Neural cell (in vitro differentiated cells): ENCODE measurements around the gene SMCHD1. TPM values are rescaled to one million over a fixed set of nuclear protein-coding genes. Genes with fewer than 3 reads are reported as not detected.
"Not testable (repeated sequence)": the region's sequence is repeated elsewhere in the genome, so short reads cannot be mapped to it uniquely, and the experiment has no call there.

Experiments used
- H2AFZ ChIP-seq: fragments of 200-600, 300-800 bp; sonication (generic), shearing (Covaris generic); 2 replicates; pipeline ENCODE4 v1.6.0; 2014; ENCODE audit warnings: low read depth, mild to moderate bottlenecking, antibody characterized with exemption, low read length, moderate library complexity
- H3F3A ChIP-seq: fragments of 200-600 bp; shearing (Covaris generic); 2 replicates; pipeline ENCODE4 v1.6.1; 2016; ENCODE audit warnings: mild to moderate bottlenecking, moderate library complexity, mixed read lengths, antibody characterized with exemption, low read length; ENCODE audit not compliant: insufficient read depth, poor library complexity, severe bottlenecking
- H3K27ac ChIP-seq: fragments of 200-600, 300-800 bp; sonication (generic), shearing (Covaris generic); 2 replicates; pipeline ENCODE4 v1.5.1; 2014; ENCODE audit warnings: mild to moderate bottlenecking, low read length, moderate library complexity
- H3K27me3 ChIP-seq: fragments of 300-800, 200-600 bp; sonication (generic), shearing (Covaris generic); 2 replicates; pipeline ENCODE4 v1.6.0; 2014; ENCODE audit warnings: mild to moderate bottlenecking, low read depth, low read length, moderate library complexity; ENCODE audit not compliant: insufficient read depth
- H3K36me3 ChIP-seq: fragments of 300-800, 200-600 bp; sonication (generic), shearing (Covaris generic); 2 replicates; pipeline ENCODE4 v1.5.1; 2014; ENCODE audit warnings: mild to moderate bottlenecking, antibody characterized with exemption, low read length, moderate library complexity; ENCODE audit not compliant: insufficient read depth
- H3K4me2 ChIP-seq: fragments of 300-800, 200-600 bp; sonication (generic), shearing (Covaris generic); 2 replicates; pipeline ENCODE4 v1.6.0; 2014; ENCODE audit warnings: mild to moderate bottlenecking, low read length
- H3K4me3 ChIP-seq: fragments of 300-800, 200-600 bp; sonication (generic), shearing (Covaris generic); 2 replicates; pipeline ENCODE4 v1.5.1; 2014; ENCODE audit warnings: mild to moderate bottlenecking, low read length, moderate library complexity
- H3K79me2 ChIP-seq: fragments of 200-600 bp; shearing (Covaris generic); replicated peaks from 2 replicates; pipeline ENCODE4 v1.6.0; 2014; ENCODE audit warnings: mild to moderate bottlenecking, low read length, moderate library complexity; ENCODE audit not compliant: insufficient read depth
- H3K9ac ChIP-seq: fragments of 300-800, 200-600 bp; sonication (generic), shearing (Covaris generic); 2 replicates; pipeline ENCODE4 v1.6.1; 2016; ENCODE audit warnings: mild to moderate bottlenecking, low read length, mixed read lengths
- H3K9me2 ChIP-seq: fragments of 200-600 bp; shearing (Covaris generic); 2 replicates; pipeline ENCODE4 v1.6.1; 2016; ENCODE audit warnings: mild to moderate bottlenecking, low read length, mixed read lengths; ENCODE audit not compliant: insufficient read depth
- H3K9me3 ChIP-seq: fragments of 200-600, 300-800 bp; sonication (generic), shearing (Covaris generic); 2 replicates; pipeline ENCODE4 v1.6.1; 2016; ENCODE audit warnings: mild to moderate bottlenecking, mixed run types, low read length, moderate library complexity, mixed read lengths
- H4K20me1 ChIP-seq: fragments of 200-600 bp; shearing (Covaris generic); 2 replicates; pipeline ENCODE4 v1.6.1; 2016; ENCODE audit warnings: mild to moderate bottlenecking, mixed run types; ENCODE audit not compliant: insufficient read depth
- CTCF ChIP-seq: fragments of 450-650 bp; IDR thresholded peaks from 2 replicates; pipeline ENCODE4 v1.5.1; 2014; ENCODE audit warnings: antibody characterized with exemption, mild to moderate bottlenecking, moderate library complexity; ENCODE audit not compliant: poor library complexity, severe bottlenecking
- EP300 ChIP-seq: fragments of 450-650 bp; conservative IDR thresholded peaks from 2 replicates; pipeline ENCODE4 v1.6.1; 2014; ENCODE audit warnings: antibody characterized with exemption, mild to moderate bottlenecking, moderate library complexity; ENCODE audit not compliant: poor library complexity, severe bottlenecking
- EZH2 ChIP-seq: fragments of 200-600, 300-800 bp; shearing (Covaris generic), sonication (generic); IDR thresholded peaks from 2 replicates; pipeline ENCODE4 v1.6.1; 2014; ENCODE audit warnings: antibody characterized with exemption, low read length, borderline replicate concordance, mild to moderate bottlenecking; ENCODE audit not compliant: insufficient read depth, poor library complexity, severe bottlenecking
- MXI1 ChIP-seq: fragments of 450-650 bp; conservative IDR thresholded peaks from 2 replicates; pipeline ENCODE4 v1.6.1; 2014; ENCODE audit warnings: antibody characterized with exemption, mild to moderate bottlenecking; ENCODE audit not compliant: poor library complexity, severe bottlenecking
- POLR2AphosphoS5 ChIP-seq: IDR thresholded peaks from 2 replicates; pipeline ENCODE4 v1.6.1; 2012
- RAD21 ChIP-seq: fragments of 450-650 bp; conservative IDR thresholded peaks from 2 replicates; pipeline ENCODE4 v1.6.1; 2014; ENCODE audit warnings: antibody characterized with exemption, mild to moderate bottlenecking, moderate library complexity
- REST ChIP-seq: IDR thresholded peaks from 2 replicates; pipeline ENCODE4 v1.6.1; 2012; ENCODE audit warnings: borderline replicate concordance
- SMC3 ChIP-seq: fragments of 450-650 bp; conservative IDR thresholded peaks from 2 replicates; pipeline ENCODE4 v1.6.1; 2014; ENCODE audit warnings: antibody characterized with exemption, mild to moderate bottlenecking, moderate library complexity; ENCODE audit not compliant: poor library complexity
- TAF1 ChIP-seq: IDR thresholded peaks from 2 replicates; pipeline ENCODE4 v1.6.1; 2012; ENCODE audit warnings: low read depth
- polyA plus RNA-seq: library from polyadenylated mRNA; depleted of rRNA; stranded (reverse); fragments of >200 nt; gene quantifications from 2 replicates; pipeline ENCODE4 v1.2.3, GENCODE V29; 2014

SMCHD1 gene
- polyA plus RNA-seq, 1 donor from 2014 or later, result 49.4 TPM

- Histone ChIP-seq H3K36me3 (no peaks in the 10 kb centered on the region), H3K27ac (no peak overlapping the region), H3F3A (no peaks in the 10 kb centered on the region), H3K4me2 (no peak overlapping the region), H3K9ac (no peak overlapping the region), H3K9me2 (no peaks in the 10 kb centered on the region), H4K20me1 (no peaks in the 10 kb centered on the region), H3K79me2 (no peaks in the 10 kb centered on the region), H2AFZ (no peak overlapping the region), H3K4me3 (no peak overlapping the region), H3K9me3 (no peaks in the 10 kb centered on the region), H3K27me3 (no peaks in the 10 kb centered on the region)
- no peak for TF ChIP-seq SMC3
- no peak for TF ChIP-seq REST
- TF ChIP-seq POLR2AphosphoS5, result no peak
- no peak for TF ChIP-seq TAF1
- no peak for TF ChIP-seq MXI1
Measured at GRCh38 chr18:2826581-2826980, 171.1 kb downstream of the SMCHD1 start.

- Histone ChIP-seq H3K36me3 (no peaks in the 10 kb centered on the region), H3K9ac (no peak overlapping the region), H4K20me1 (no peaks in the 10 kb centered on the region), H3K27me3 (no peaks in the 10 kb centered on the region), H3K9me2 (no peaks in the 10 kb centered on the region), H3K9me3 (no peaks in the 10 kb centered on the region), H2AFZ (no peak overlapping the region), H3K27ac (no peak overlapping the region), H3K79me2 (no peaks in the 10 kb centered on the region), H3K4me2 (no peak overlapping the region), H3K4me3 (no peak overlapping the region), H3F3A (no peaks in the 10 kb centered on the region)
- no peak for TF ChIP-seq MXI1
- no peak for TF ChIP-seq POLR2AphosphoS5
- no peak for TF ChIP-seq SMC3
- no peak for TF ChIP-seq EP300
- TF ChIP-seq EZH2, result no peak
- TF ChIP-seq TAF1, result no peak
- TF ChIP-seq REST, result no peak
- no peak for TF ChIP-seq RAD21
- no peak for TF ChIP-seq CTCF
Measured at GRCh38 chr18:2827061-2827460, 171.5 kb downstream of the SMCHD1 start.

- not testable (repeated sequence) for H3K79me2 ChIP-seq, H3K27ac ChIP-seq, H4K20me1 ChIP-seq, H3K4me3 ChIP-seq, H3K9me2 ChIP-seq, H3K36me3 ChIP-seq, H3K4me2 ChIP-seq, H3K9ac ChIP-seq, H2AFZ ChIP-seq, H3K9me3 ChIP-seq, H3F3A ChIP-seq, H3K27me3 ChIP-seq
Measured at GRCh38 chr18:2836118-2836517, 180.6 kb downstream of the SMCHD1 start.

- H3K27me3 ChIP-seq, H3K79me2 ChIP-seq, H2AFZ ChIP-seq, H4K20me1 ChIP-seq, H3K4me3 ChIP-seq, H3K4me2 ChIP-seq, H3K9me3 ChIP-seq, H3K9ac ChIP-seq, H3K36me3 ChIP-seq, H3K27ac ChIP-seq, H3K9me2 ChIP-seq, H3F3A ChIP-seq: not testable (repeated sequence)
Measured at GRCh38 chr18:2837290-2837689, 181.8 kb downstream of the SMCHD1 start.
